Ovary (tissue), 9 donors: ENCODE data around the gene ISX. TPM values are rescaled to one million over a fixed set of nuclear protein-coding genes. Genes with fewer than 3 reads are reported as not detected.

Experiments
- DNase-seq, 5 donors: peaks; one replicate each; pipeline ENCODE4 v3.0.0-alpha.2; 2019 to 2020
- H3K27ac ChIP-seq, 2 donors: fragments of 200-600 bp; one replicate each; pipeline versions ENCODE4 v1.5.1 to v1.8.0; 2019 to 2022
- H3K27me3 ChIP-seq: fragments of 200-600 bp; one replicate; pipeline ENCODE4 v1.8.0; 2022
- H3K36me3 ChIP-seq: fragments of 200-600 bp; sonication (generic); one replicate; pipeline ENCODE4 v1.5.1; 2019
- H3K4me1 ChIP-seq: one replicate; pipeline ENCODE4 v1.8.1; 2013; ENCODE audit warnings: mild to moderate bottlenecking, moderate library complexity; ENCODE audit not compliant: insufficient read depth
- H3K4me3 ChIP-seq: fragments of 200-600 bp; sonication (generic); one replicate; pipeline ENCODE4 v1.5.1; 2017
- H3K9me3 ChIP-seq, 2 donors: fragments of 200-600 bp in 1 of 2; sonication (generic) in 1 of 2; one replicate each; pipeline versions ENCODE4 v1.5.1 to v1.8.1; 2013 to 2019; ENCODE audit warnings: mild to moderate bottlenecking in 1 of 2, moderate library complexity in 1 of 2
- EP300 ChIP-seq: sonication (generic); formaldehyde crosslinking; IDR thresholded peaks from one replicate; pipeline ENCODE4 v1.6.1; 2017; ENCODE audit warnings: antibody characterized with exemption
- POLR2A ChIP-seq: fragments of 450-650 bp; IDR thresholded peaks from one replicate; pipeline ENCODE4 v1.6.1; 2017; ENCODE audit warnings: antibody characterized with exemption, mild to moderate bottlenecking, moderate library complexity
- WGBS, 3 donors: extraction: QIAGEN DNeasy Blood & Tissue Kit in 1 of 3; methylation state at CpG; one replicate each; pipeline versions ENCODE4 v1.1.5 to v1.1.7; 2013 to 2017; 5-methylcytosine and 5-hydroxymethylcytosine counted together
- intact Hi-C, 4 donors: fragments of 100-400 bp; cut with DNase I; formaldehyde crosslinking; loops; one replicate each; pipeline versions ENCODE4 v1.11.0 to v1.15.1; 2022 to 2023
- polyA plus RNA-seq, 2 donors: library from polyadenylated mRNA; stranded (reverse); fragments of 200-250 nt in 1 of 2; fragments of 350-450 nt in 1 of 2; fragmentation: Illumina TruSeq in 1 of 2; extraction: RNeasy Lipid Tissue Mini Kit (QIAGEN cat#74804) in 1 of 2; gene quantifications; one replicate each; pipeline ENCODE4 v1.2.3, GENCODE V29; 2013 to 2014
- total RNA-seq, 7 donors: library from RNA; depleted of rRNA in 2 of 7; stranded (reverse); fragments of >200 nt in 2 of 7; fragmentation: NEBNext Ultra II Directional in 3 of 7; extraction: Animal tissue kit (Norgen Biotek cat#: 25700) in 3 of 7; gene quantifications; one replicate each; pipeline versions ENCODE4 v1.1.0 to v1.2.4, GENCODE V29; 2016 to 2023
- TF ChIP-seq, protein P1 (sequence below), 3 donors: fragments of 450-650 bp in 2 of 3; fragments of 200-600 bp in 1 of 3; IDR thresholded peaks; one replicate each; pipeline versions ENCODE4 v1.5.1 to v1.8.0; 2016 to 2022; ENCODE audit warnings: antibody characterized with exemption in 3 of 3, mild to moderate bottlenecking in 1 of 3
- donor health status: DM: no; HTN: no; CAD: no; lungs with moderate emphysema.
- donor health status: DM: no; HTN: no; CAD: no.
- donor health status: Bipolar disorder and iron deficiency.
- donor health status: DM: yes; HTN: yes; CAD: no.
- donor health status: DM: no; HTN: no; CAD: no.
- donor health status: DM: yes; HTN: yes; CAD: no.

ISX gene
- total and polyA plus RNA-seq, 9 donors: 0.12 TPM; not detected in 8

DNA sequence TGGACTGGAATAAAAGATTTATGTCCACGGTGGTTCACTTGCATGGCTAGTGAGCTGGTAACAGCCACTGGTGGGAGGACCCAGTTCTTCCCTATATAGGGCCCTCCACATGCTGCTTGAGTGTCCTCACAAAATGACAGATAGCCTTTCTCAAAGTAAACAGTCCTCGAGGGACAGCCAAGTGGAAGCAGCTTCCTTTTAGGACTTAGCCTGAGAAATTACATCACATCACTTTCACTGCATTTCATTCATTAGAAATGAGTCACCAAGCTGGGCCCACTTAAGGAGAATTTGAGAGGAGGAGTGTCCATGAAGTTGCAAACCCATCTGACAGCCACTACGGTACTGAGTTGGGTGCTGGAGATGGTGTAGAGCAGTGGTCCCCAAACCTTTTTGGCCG, 7.0 kb downstream of the ISX start:
- 53 to 62% (median 61%) methylated on average over 4 of the region's 4 CpGs for WGBS, 3 donors
- Histone ChIP-seq H3K27me3 (no peaks in the 10 kb centered on the region), H3K4me1 (no peaks in the 10 kb centered on the region), H3K9me3 (no peaks in the 10 kb centered on the region), H3K27ac (no peak overlapping the region), H3K4me3 (no peak overlapping the region), H3K36me3 (no peaks in the 10 kb centered on the region)
- intact Hi-C loops: no loop called here
- no peak for DNase-seq
- TF ChIP-seq, protein P1, sequence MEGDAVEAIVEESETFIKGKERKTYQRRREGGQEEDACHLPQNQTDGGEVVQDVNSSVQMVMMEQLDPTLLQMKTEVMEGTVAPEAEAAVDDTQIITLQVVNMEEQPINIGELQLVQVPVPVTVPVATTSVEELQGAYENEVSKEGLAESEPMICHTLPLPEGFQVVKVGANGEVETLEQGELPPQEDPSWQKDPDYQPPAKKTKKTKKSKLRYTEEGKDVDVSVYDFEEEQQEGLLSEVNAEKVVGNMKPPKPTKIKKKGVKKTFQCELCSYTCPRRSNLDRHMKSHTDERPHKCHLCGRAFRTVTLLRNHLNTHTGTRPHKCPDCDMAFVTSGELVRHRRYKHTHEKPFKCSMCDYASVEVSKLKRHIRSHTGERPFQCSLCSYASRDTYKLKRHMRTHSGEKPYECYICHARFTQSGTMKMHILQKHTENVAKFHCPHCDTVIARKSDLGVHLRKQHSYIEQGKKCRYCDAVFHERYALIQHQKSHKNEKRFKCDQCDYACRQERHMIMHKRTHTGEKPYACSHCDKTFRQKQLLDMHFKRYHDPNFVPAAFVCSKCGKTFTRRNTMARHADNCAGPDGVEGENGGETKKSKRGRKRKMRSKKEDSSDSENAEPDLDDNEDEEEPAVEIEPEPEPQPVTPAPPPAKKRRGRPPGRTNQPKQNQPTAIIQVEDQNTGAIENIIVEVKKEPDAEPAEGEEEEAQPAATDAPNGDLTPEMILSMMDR (IDR thresholded peaks at IDR 0.05): no peak
- TF ChIP-seq EP300: no peak
- no peak for TF ChIP-seq POLR2A

DNA sequence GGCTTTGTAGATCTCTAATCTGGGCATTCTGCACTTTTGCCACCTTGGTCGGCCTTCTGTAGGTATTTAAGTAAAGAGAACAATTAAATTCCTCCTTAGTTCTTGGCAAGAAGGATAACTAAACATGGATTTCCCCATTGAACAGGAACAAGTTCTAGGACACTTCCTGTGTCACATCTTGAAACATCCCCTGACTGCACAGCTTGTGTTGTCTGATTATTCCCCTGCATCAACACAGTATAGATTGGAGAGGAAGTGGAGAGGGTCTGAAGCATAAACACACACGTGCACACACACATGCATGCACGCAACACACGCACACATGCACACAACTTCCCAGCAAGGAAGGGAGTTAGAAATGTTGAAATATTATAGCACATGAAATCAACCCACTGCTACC, 8.6 kb downstream of the ISX start:
- Histone ChIP-seq H3K27ac (no peak overlapping the region), H3K4me1 (no peaks in the 10 kb centered on the region), H3K4me3 (no peak overlapping the region), H3K36me3 (no peaks in the 10 kb centered on the region), H3K27me3 (no peaks in the 10 kb centered on the region), H3K9me3 (no peaks in the 10 kb centered on the region)
- no peak for DNase-seq
- intact Hi-C loops: no loop called here
- TF ChIP-seq POLR2A: no peak
- TF ChIP-seq, protein P1 (IDR thresholded peaks at IDR 0.05): no peak
- no peak for TF ChIP-seq EP300
- 87 to 91% (median 90%) methylated on average over 4 of the region's 4 CpGs for WGBS, 3 donors

DNA sequence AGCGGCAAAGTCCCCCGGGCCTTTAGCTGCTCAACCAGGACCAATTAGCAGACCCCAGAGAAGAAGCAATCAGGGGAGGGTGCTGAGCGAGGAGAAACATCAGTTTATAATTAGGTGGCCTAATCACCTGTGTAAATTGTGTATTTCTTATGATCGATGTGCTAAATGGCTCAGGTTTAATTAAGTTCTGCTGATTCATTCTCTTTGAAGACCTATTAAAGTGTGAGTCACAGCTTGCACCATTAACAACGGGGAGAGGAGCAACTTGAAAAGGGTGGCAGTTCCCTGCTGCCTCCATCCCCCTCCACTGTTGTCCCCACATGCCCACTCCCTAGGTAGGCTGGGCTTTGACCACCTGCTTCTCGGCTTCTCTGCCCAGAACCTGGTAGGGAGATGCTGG, 10.7 kb downstream of the ISX start:
- TF ChIP-seq, protein P1 (IDR thresholded peaks at IDR 0.05): no peak
- WGBS, 3 donors: 77 to 85% (median 83%) methylated on average over 6 of the region's 6 CpGs
- no peaks in the 10 kb centered on the region for H3K36me3 ChIP-seq
- no peaks in the 10 kb centered on the region for H3K4me1 ChIP-seq
- no peak overlapping the region for H3K4me3 ChIP-seq
- H3K27ac ChIP-seq: no peak overlapping the region
- H3K27me3 ChIP-seq: no peaks in the 10 kb centered on the region
- no peaks in the 10 kb centered on the region for H3K9me3 ChIP-seq
- DNase-seq: no peak
- intact Hi-C loops: no loop called here

DNA sequence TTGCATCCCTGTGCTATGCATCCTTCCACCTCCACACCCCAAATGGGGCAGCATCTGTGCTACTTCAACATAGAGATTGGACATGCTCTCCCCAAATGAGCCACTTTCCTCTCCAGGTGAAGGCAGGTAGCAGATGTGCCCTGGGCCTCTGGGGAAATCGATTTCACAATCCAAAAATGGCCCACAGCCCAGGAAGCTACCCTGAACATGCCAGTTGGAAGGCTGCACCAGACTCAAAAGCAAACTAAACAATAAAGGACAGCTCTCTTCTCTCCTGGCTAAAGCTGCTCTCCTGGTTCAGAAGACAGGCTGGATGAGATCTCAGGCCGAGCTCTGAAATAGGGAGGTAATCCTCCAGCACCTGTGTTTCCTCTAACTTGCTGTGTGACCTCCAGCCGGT, 19.7 kb downstream of the ISX start:
- TF ChIP-seq POLR2A (no peak), EP300 (no peak)
- TF ChIP-seq, protein P1 (IDR thresholded peaks at IDR 0.05): no peak
- Histone ChIP-seq H3K36me3 (no peaks in the 10 kb centered on the region), H3K27ac (no peak overlapping the region), H3K4me3 (no peak overlapping the region), H3K4me1 (no peaks in the 10 kb centered on the region), H3K9me3 (no peaks in the 10 kb centered on the region), H3K27me3 (no peaks in the 10 kb centered on the region)
- DNase-seq: no peak
- intact Hi-C loops: no loop called here
- 26 to 29% (median 27%) methylated on average over 3 of the region's 3 CpGs for WGBS, 3 donors

DNA sequence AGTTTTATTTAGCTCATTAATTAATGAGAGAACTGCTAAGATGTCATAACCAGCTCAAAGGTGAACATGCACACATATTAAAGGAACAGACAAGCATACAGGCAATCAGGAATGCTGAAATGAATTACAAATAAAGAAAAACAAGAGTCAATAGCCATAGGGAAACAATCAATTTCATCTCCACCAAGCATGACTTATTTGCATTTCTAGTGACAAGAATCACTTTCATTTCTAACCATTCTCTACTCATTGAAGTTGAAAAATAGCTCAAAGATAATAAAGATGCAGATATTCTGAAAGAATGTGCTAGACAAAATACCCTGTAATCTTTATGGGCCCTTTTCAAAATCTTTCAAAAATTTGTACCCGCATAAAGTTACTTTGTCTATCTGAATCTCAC, 23.2 kb downstream of the ISX start:
- H3K9me3 ChIP-seq: no peaks in the 10 kb centered on the region
- H3K36me3 ChIP-seq: no peaks in the 10 kb centered on the region
- H3K4me3 ChIP-seq: no peak overlapping the region
- 92 to 98% (median 95%) methylated on average over 1 of the region's 1 CpG for WGBS, 3 donors
- no peak for DNase-seq
- intact Hi-C loops: no loop called here
- H3K27ac ChIP-seq: no peak overlapping the region
- no peak for TF ChIP-seq EP300
- TF ChIP-seq POLR2A: no peak
- TF ChIP-seq, protein P1 (IDR thresholded peaks at IDR 0.05): no peak
- no peaks in the 10 kb centered on the region for H3K27me3 ChIP-seq
- H3K4me1 ChIP-seq: no peaks in the 10 kb centered on the region
